ENCODE measurements around the gene DIS3L2.
"Not testable (repeated sequence)": the region's sequence is repeated elsewhere in the genome, so short reads cannot be mapped to it uniquely, and the experiment has no call there.

DIS3L2 gene

GRCh38 chr2:232126301-232127099 lies 165.0 kb downstream of the DIS3L2 start:
- DNase-seq, result no peak

- no peak for DNase-seq
These were observed 168.0 kb downstream of the DIS3L2 start for GRCh38 chr2:232129483-232129882.

- no peak for DNase-seq
These were observed 170.7 kb downstream of the DIS3L2 start for GRCh38 chr2:232132181-232132580.

DNA sequence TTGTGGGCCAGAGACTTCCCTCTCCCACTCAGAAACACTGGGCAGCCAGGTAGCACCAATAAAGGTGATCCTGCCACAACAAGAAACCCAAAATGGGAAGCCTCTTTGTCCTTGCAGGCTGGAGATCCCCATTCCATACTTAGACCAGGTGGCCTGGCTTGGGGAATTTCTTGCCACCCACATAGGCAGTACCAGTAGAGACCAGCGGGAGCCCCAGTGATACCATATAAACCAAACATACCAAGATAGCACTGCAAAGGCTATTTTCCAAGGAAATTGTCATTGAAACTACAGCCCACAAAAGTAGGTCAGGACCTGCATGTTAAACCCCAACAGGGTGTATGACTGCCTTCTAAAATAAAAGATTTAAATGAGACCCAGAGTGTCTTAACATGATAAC lies 171.6 kb downstream of the DIS3L2 start:
- DNase-seq, result no peak

- no peak for DNase-seq
These were observed 173.4 kb downstream of the DIS3L2 start for GRCh38 chr2:232134939-232135338.

- no peak for DNase-seq
These were observed 176.0 kb downstream of the DIS3L2 start for GRCh38 chr2:232137356-232138147.

DNA sequence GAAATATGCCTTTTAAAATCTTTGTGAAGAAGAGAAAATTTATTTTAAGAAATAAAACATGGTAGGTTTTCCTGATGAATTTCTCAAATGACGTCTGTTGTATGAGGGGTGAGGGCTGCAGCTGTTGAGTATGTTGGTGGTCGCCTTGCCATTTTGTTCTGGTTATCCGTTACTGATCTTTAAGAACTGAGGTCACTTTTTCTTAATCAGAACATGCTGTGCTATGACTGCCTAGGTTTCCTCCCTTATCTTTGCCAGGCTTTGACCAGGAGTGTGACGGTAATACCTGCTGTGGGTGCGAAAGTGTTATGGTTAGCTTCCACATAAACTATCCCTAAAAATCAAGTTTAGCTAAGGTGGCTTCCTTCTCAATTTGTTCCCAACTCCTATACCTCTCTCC lies 176.9 kb downstream of the DIS3L2 start:
- DNase-seq, result no peak

DNA sequence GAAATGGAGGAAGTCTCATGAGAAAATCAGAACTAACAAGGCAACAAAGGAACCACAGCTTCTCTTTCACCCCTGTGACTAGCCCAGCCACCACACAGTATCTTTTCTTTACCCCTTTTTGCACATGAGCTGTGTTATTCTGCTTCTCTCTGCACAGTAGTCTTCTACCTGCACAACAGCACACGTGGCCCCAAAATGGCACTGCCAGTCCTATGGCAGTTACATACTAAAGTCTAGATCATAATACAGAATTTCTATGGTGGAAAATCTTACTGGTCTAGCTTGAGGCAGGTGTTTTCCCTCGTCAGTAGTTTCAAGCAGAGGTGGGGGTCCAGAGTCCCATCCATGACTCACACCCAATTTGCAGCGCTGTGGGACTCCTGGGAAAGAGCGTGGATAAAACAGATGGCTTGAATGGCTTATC lies 177.7 kb downstream of the DIS3L2 start:
- DNase-seq, result no peak

DNA sequence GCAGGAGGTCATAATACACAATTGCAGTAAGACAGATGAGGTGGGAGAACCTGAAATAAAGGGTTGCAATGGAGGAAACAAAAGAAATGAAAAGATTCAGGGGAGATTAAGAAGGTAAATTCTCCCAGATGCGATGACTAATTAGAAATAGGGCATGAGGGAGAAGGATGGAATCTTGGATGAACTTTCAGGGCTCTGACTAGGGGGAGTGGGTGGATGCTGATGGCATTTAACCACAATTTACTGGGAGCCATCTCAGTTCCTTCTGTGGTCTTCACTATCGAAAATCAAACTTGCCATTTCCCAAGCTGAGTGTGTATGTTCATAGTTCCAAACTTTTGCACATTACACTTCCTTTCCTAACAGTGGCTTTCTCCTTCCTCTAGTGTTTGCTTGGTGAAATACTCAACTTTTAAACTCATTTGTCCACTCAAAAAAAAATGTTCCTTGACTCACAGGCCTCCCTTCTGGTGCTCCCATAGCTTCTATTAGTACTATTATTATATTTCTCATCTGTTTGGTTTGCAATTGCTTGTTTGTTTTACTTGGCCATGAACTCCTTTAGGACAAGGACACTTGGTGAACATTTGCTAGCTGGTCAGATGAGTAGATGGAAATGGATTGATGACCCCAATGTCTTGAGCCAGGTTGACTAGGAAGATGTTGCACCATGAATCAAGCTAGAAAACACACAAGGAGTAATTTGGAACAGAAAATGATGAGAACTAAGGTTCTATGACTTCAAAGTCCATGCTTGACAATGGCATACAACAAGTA lies 178.5 kb downstream of the DIS3L2 start:
- no peak for DNase-seq

DNA sequence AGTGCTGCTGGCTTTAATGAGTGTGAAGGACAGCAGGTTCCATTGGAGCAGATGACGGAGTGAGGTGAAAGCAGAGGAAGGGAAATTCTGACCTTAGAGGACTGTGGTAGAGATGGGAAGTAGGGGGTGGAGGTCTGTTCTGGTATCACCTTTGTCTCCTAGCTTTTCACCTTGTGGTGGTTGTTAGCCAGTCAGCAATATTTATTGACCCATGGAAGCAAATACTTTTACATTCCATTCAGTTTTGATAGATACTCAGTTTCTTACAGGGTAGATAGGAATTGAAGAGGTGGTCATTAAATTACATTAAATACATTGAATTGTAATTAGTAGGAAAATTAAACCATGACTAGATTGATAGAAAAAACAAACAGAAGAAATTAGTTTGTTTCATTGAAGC lies 180.1 kb downstream of the DIS3L2 start:
- DNase-seq, result no peak

DNA sequence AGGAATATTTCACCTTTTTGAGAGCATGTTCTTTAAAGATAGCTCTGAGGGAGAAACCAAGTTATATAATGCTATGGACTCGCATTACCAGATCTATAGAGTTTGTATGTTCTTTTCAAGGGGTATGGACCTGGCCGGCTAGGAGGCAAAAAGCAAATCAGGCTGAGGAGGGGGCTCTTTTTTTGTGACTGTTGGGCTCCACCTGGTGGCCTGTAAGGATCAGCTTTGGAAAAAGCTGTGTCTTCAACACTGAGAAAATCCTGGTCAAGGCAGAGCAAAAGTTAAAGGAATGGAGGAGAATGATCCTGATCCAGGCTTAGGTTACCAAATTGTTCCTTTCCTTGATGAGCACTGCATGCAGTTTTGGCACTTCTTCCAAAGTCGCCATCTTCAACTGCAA lies 180.5 kb downstream of the DIS3L2 start:
- peak; percentile 1 for DNase-seq

DNA sequence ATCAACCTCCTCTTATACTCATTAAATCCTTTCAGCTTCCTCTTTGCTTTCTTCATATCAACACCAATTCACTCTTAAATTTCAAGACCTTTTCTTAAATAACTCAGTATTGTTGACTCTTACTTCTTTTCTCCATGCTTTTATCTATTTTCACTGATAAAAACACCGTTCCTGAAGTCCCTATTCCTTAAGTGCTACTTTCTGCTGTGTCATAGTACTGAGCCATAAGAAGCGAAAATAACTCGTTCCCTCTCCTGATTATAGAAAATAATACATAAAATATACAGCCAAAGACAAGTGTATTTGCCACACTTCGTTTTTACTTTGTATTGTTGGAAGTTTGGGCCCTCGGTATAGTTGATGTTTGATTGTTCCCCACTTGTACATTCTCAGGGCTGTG lies 181.0 kb downstream of the DIS3L2 start:
- DNase-seq, result no peak

- no peak for DNase-seq
These were observed 184.8 kb downstream of the DIS3L2 start for GRCh38 chr2:232146294-232146693.

DNA sequence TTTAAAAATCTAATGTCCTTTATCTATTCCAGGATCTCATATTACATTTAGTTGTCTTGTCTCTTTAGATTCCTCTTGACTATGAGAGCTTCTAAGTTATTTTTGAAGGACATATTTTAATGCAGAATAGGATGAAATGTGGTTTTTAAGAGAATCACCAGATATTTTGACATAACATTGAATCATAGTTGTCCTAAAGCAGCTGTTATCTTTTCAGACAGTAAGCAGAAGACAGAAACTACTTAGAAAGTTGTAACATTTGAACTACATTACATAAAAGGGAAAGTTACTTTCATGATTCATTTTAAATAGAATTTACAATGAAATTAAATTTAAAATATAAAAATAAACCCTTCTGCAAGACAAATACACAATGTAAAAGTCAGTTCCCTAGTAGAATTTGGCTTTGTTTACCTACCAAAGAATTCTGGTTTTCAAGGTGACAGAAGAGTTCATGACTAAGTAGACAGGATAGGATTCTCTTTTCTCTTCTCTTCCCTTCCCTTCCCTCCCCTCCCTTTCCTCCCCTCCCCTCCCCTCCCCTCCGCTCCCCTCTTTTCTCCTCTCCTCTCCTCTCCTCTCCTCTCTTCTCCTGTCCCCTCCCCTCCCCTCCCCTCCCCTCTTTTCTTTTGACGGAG lies 186.0 kb downstream of the DIS3L2 start:
- DNase-seq, result no peak

- no peak for DNase-seq
These were observed 200.7 kb downstream of the DIS3L2 start for GRCh38 chr2:232162187-232162586.

- DNase-seq, result no peak
These were observed 208.9 kb downstream of the DIS3L2 start for GRCh38 chr2:232170396-232170795.

DNA sequence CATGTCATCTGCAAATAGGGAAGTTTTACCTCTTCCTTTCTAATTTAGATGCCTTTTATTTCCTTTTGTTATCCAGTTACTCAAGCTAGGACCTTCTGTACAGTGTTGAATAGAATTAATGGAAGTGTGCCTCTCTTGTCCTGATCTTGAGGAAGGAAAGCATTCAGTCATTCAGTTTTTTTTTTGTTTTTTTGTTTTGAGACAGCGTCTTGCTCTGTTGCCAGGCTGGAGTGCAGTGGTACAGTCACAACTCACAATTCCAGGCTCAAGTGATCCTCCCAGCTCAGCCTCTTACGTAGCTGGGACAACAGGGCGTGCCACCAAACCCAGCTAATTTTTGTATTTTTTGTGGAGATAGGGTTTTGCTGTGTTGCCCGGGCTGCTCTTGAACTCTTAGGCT lies 213.1 kb downstream of the DIS3L2 start:
- no peak for DNase-seq

DNA sequence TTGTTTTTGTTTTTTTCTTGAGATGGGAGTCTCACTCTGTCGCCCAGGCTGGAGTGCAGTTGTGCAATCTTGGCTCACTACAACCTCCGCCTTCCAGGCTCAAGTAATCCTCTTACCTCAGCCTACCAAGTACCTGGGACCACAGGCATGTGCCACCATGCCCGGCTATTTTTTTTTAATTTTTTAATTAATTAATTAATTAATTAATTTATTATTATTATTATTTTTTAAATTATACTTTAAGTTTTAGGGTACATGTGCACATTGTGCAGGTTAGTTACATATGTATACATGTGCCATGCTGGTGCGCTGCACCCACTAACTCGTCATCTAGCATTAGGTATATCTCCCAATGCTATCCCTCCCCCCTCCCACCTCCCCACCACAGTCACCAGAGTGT lies 215.1 kb downstream of the DIS3L2 start:
- DNase-seq, result not testable (repeated sequence)

GRCh38 chr2:232183279-232183678 lies 221.8 kb downstream of the DIS3L2 start:
- DNase-seq, result no peak

- DNase-seq, result no peak
These were observed 222.8 kb downstream of the DIS3L2 start for GRCh38 chr2:232184346-232184745.

DNA sequence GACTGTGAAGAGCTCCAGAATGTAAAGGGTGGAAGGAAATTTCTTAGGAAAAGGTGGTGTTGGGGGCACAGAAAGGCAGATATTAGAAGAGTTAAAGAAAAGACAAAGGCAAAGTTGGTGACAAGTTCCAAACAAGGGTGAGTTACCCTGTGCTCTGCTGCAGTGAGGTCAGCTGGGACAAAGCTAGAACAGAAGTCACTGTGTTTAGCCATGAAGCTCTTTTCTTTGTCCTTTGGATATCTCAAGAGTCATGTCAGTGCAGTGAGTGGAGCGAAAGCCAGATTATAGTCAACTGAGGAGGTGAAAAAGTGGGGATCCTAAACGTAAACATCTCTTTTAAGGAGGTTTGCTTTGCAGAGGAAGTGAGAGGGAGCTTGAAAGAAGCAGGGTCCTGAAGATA lies 229.3 kb downstream of the DIS3L2 start:
- no peak for DNase-seq

GRCh38 chr2:232195487-232195886 lies 234.0 kb downstream of the DIS3L2 start:
- DNase-seq, result no peak

- DNase-seq, result no peak
These were observed 235.3 kb downstream of the DIS3L2 start for GRCh38 chr2:232196802-232197201.
